IPS-NIHi11 (cell line): ENCODE results near the gene OTOG.

Experiments used
- DNase-seq: peaks from one replicate; pipeline ENCODE4 v3.0.0; 2012; ENCODE audit warnings: mixed read lengths, low spot score

OTOG gene

DNA sequence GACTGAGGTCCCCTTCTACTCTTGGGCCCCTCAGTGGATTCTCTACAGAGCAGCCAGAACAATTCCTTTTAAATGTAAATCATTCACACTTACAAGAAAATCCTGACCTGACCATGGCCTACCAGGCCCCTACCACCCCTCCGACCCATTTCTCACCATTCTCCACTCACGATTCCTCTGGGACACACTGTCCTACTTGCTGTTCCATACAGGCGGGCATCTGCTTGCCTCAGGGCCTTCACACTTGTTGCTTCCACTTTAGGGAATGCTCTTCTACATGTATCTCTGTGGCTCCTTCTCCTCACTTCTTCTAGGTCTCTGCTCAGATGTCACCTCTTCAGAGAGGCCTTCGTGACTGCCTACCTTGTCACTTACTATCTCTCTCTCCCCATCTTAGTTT is 6.3 kb upstream of the OTOG start:
- no peak for DNase-seq

GRCh38 chr11:17541330-17541885 is 5.7 kb upstream of the OTOG start:
- no peak for DNase-seq

DNA sequence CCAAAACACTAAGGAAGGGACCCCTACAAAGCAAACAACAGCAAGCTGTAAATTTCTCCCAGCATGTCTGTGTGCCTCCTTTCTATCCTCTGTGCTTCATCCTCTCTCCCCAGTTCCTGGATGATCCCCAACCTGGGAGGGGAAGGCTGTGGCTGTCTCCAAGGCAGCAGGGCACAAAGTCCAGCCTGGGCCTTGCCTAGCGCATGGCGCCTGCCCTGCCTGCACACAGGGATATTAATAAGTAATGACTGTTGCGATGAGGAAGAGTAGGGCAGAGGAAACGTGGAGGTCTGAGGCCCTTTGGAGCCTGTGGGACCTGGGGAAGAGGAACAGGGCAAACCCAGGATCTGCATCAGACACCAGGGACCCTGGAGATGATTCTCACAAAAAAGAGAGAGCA is 4.8 kb upstream of the OTOG start:
- no peak for DNase-seq

GRCh38 chr11:17543041-17543440 is 4.0 kb upstream of the OTOG start:
- DNase-seq, result no peak

DNA sequence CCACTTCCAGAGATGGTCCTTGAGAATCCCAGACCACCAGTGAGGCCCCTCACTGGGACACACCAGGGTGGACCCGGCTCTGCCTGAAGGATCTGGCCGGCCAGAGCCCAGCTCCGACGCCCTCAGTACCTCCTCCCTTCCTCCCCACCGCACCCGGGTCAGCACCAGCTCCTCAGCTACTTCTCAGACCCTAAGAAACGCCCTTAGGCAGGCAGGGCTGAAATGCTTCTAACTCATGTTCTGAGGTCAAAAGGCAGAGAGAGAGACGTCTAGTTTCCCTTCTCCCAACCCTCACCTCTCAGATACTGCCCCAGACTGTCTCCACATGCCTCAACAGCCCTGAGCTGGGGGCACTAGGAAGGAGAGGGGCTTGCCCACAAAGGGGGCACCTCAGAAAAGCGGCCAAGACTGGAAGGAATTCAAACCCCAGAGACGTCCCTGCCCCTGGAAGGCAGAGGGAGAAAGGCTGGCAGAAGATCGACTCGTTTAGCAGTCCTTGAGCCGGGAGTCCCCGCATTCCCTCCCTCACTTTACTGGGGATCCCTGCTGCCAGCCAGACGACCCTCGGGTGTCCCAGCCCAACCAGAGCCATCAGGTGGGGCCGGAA is 3.4 kb upstream of the OTOG start:
- DNase-seq, result no peak

DNA sequence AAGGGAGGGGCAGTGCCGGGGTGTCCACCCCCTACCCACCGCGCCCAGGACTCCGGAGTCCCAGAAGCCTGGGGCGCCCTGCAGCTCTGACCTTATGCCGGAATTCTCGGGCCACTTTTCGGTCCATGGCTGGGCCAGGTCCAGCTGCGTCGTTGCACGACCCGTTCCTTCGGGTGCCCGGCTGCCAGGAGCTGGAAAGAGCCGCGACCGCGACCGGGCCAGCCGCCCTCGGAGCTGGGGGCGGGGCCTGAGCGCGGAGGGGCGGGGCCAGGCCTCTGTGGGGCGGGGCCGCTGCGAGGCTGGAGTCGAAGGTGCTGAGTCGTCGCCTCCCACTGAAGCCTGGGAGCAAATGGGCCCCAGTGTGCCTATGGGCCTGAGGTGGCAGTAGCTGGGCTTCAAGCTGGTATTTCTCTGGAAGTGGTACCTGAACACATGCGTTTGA is 2.9 kb upstream of the OTOG start, which contains the start of gene USH1C:
USH1C (minus strand) TSS at position 236 of the 442 bp plus-strand sequence; CDS start at position 127, 109 bp downstream.
- DNase-seq, result peak; percentile 95

- no peak for DNase-seq
These were observed 819 bp upstream of the OTOG start for GRCh38 chr11:17546240-17546639.

DNA sequence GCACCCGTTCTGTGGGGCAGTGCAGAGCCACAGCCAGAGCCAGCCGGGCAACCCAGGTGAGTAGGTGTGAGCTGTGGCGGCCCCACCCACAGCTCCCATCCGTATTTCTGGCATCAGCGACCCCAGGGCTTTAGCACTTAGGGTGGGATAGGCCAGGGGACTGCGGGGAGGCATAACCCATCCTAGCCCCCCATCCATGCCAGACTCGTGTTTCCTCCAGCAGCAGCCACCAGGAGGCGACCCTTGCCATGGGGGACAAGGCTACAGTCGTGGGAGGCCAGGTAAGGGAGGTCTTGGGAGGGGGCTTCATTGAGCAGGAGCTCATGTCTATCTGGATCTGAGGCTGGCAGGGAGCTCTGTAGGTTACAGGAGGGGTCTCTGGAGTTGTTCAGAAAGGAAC is 873 bp downstream of the OTOG start:
- peak; percentile 52 for DNase-seq

- peak; percentile 70 for DNase-seq
These were observed 1.4 kb downstream of the OTOG start for GRCh38 chr11:17548444-17548843.

DNA sequence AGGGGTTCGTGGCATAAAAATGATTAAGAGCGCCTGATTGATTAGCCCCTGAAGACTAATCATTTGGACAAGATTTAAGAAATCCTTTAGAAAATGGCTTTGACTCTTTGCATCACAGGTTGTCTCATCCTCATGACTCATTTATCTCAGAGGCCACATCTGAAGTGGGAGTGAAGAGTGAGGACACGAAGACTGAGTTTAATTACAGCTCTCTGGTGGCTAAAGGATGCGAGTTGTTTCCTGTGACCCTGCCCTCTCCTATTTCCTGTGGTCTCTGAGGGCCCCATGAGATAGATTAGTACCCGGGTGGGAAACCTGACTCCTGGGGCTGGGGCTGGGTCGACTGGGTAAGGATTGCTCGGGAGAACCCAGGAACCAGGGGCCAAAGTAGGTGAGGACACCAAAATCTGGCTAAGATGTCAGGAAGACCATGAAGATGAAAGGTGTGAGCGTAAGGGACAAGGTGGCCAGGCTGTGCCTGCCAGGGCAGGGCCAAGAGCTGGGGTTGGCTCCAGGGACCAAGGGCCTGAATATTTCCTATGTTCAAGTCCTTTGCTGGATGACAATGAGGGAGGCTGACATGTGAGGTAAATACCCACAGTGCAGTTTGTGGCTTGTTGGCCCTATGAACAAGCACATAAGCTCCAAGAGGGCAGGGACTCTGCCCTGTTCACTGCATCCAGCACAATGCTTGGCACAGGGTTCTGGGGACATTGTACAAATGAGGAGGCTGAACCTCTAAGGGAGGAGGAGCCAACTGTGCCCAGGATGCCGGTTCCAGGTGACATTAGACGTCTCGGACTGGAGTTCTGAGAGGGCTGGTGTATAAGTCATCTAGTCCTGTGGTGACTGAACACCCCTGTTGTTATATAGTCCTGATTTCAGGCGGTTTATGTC is 3.6 kb downstream of the OTOG start:
- DNase-seq, result no peak

DNA sequence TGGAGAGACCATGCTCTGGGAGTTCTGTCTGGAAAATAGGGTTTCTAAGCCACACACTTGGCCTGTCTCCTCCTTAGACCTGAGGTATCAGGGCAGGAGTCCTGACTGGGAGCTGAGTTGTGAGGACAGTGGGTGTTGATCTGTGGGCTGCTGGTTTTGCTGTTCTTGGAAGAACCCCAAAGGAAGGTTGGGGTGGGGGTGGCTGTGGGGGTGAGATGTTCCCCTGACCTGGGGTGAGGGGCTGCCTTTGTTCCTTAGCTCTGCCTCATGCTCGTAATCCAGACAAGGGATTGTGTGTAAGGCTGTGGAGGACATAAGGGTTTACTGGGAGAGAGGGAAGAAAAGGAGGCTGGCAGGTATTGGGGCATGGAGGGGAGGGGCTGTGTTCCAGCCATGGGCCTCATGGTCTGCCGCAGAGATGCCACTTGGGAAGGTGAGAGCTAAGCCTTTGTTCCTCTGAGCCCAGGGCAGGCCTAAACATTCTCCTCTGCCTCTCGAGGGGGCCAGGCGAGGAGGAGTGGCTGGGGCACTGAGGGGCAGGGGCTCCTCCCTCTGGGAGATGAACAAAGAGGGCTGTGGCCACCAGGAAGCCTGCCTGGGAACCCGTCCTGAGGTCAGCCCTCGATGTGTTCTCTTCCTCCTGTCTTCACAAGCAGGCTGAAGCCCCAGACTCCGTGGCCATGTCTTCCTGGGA is 4.4 kb downstream of the OTOG start:
- no peak for DNase-seq

DNA sequence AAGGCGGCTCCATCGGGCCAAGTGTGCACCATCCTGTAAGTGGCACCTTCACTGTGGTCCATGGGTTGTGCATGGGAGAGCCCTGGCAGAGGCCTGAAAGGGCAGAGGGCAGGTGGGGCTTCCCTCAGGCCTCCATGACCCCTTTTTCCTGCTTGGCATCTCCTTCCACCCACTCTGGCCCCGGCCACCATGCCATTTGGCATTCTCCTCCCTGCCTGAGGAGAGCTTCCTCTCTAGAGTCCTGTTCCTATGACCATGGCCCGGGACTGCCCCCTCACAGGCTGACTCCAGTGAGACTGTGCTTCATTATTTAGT is 4.9 kb downstream of the OTOG start:
- DNase-seq, result no peak

DNA sequence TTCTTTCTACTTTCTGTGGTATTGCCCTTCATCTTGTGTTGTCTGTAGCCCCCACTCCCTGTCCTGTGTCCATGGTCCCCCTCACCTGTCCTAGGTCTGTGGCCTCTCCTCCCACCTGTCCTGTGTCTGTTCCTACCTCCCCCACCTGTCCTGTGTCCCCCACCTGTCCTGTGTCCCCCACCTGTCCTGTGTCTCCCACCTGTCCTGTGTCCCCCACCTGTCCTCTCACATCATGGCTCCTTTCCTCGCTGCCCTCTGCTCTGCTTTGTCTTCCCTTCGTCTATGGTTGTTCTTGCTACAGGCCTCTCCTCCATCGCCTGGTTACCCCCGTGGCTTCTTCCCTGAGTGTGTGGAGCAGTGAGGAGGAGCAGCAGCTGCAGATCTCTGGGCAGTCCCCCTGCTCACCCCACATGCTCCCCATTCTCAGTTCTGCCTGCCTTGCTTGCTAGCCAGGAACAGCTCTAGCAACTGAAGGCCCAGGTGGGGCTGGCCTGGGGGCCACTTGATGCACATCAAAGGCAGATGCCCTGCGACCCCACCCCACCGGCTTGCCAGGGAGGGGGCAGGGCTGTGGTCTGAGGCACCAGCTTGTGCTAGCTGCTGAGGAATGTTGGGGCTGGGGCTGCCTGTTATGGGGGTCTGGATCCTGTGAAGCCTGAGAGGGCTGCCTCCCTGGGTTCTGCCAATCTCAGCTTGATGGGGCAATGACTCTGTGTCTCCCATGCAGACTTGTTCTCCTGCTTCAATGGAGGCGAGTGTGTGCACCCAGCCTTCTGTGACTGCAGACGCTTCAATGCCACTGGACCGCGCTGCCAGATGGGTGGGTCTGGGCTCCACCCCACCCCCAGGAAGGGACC is 5.6 kb downstream of the OTOG start:
- DNase-seq, result no peak

- no peak for DNase-seq
These were observed 6.1 kb downstream of the OTOG start for GRCh38 chr11:17553249-17553546.

DNA sequence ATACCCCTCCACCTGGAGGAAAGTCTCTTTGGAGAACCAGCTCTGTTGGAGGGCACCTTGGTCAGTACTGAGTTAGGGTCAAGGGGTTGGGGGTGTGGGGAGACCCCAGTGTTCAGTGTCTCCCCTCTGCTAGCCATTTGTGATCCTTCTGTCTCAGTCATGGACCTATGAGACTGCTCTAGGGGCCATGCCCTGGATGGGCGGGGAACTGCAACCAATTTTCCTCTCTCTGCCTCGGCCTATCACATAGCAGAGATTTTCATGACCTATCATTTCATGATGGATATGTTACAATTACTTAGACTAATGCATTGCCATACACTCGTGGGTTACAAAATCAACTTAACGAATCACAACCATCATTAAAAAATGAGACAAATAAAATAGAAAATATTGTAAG is 7.4 kb downstream of the OTOG start:
- DNase-seq, result no peak

DNA sequence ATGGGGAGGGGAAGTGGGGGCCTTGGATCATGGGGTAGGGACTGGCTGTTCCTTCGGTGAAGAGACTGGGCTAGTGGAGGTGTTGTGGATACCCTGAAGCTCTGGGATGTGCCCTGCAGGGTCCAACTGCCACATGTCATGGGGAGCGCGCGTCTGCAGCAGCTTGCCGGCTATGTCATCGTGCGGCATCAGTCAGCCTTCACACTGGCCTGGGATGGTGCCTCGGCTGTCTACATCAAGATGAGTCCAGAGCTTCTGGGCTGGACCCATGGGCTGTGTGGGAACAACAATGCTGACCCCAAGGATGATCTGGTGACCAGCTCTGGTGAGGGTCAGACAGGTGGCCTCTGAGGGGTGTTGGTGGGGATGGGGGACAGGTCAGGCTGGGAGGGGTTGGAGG is 9.9 kb downstream of the OTOG start:
- DNase-seq, result no peak

DNA sequence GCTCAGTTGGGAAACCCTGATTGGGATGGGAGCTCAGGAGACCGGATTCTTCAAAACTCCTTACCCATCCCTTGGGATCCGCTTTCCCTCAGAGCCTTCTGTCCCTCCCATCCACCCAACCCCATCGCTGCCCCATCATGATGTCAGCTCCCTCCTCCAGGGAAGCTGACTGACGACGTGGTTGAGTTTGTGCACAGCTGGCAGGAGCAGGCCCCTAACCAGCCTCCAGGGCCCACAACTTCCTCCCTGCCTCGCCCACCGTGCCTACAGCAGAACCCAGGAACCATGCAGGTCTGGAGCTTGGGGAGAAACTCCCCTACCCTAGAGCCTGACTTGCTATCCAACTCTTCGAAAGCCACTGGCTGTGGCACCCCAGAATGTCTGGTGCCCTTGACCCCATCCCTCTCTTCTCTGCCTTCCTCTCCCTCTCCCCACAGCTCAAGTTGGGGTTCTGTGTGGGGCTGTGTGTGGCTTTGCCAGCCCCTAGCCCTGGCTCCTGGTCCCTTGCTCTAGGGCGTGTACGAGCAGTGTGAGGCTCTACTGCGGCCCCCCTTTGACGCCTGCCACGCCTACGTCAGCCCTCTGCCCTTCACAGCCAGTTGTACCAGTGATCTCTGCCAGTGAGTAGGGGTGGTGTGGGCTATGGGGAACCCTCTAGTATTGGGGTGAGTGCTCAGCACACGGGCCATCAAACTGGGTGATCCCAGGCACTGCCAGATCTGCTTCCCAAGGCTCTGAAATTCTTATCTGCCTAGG is 11.1 kb downstream of the OTOG start:
- no peak for DNase-seq

DNA sequence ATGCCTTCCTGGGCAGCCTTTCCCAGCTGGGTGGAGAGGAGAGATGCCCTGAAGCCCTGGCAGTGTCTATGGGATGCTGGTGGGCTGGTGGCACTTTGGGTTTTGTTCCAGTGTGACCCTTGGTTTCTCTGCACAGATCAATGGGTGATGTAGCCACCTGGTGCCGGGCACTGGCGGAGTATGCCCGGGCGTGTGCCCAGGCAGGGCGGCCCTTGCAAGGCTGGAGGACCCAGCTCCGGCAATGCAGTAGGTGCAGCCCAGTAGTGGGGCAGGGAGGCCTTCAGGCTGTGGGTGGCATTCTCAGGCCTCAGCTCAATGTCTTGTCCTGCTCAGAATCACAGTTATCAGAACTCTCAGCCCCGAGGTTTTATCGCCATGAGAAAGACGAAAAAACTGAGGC is 11.9 kb downstream of the OTOG start:
- no peak for DNase-seq

GRCh38 chr11:17559341-17560087 is 12.5 kb downstream of the OTOG start:
- DNase-seq, result no peak

DNA sequence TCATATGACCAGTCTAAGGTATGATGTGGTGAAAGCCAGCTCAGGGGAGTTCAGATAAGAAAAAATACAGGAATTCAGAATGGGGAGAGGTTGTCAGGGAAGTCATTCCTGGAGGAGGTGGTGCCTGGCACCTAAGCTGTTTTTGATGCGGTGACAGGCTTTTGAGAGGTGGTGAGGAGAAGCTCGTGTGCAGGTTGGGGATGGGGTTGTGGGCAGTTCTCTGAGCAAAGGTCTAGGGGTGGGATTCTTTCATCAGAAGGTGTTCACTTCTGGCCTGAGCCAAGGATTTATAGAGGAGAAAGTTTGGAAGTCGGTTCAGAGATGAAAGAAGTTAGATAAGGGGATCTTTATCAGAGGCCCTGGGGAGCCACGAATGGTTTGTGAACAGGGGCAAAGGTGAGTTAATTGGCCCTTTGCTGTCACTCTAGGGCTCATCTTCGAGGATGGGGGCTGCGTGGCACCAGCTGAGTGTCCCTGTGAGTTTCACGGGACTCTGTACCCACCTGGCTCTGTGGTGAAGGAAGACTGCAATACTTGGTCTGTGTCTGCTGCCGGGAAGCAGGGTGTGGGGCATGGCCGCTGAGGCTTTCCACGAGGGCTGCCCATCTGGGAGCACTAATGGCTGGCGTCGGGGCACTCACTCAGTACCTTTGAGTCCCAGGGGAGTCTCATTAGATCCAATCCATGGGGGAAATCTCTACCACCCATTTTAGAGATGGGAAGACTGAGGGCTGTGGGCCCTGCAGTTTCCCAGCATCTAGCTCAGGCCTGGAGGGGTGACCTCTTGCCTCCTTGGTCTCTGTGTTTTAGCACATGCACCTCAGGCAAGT is 13.4 kb downstream of the OTOG start:
- no peak for DNase-seq
